Loucy (cell line): ENCODE results near the gene LAMB4.

Experiments
- H2AFZ ChIP-seq: fragments of 200-600 bp; sonication (generic); 2 replicates; pipeline ENCODE4 v1.6.0; 2016; ENCODE audit warnings: antibody characterized with exemption, mild to moderate bottlenecking, low read length, moderate library complexity
- H3F3A ChIP-seq: fragments of 200-600 bp; 2 replicates; pipeline ENCODE4 v1.6.0; 2016; ENCODE audit warnings: antibody characterized with exemption, low read depth, mild to moderate bottlenecking
- H3K27me3 ChIP-seq: fragments of 200-600 bp; sonication (generic); 2 replicates; pipeline ENCODE4 v1.6.1; 2014; ENCODE audit warnings: low read length, mild to moderate bottlenecking; ENCODE audit not compliant: insufficient read depth, poor library complexity, severe bottlenecking
- H3K36me3 ChIP-seq: fragments of 200-600 bp; sonication (generic); 2 replicates; pipeline ENCODE4 v1.6.1; 2016; ENCODE audit warnings: low read length; ENCODE audit not compliant: insufficient read depth
- H3K4me1 ChIP-seq: fragments of 200-600 bp; sonication (generic); 2 replicates; pipeline ENCODE4 v1.5.1; 2014; ENCODE audit warnings: low read length, mild to moderate bottlenecking; ENCODE audit not compliant: insufficient read depth, poor library complexity, severe bottlenecking
- H3K4me2 ChIP-seq: fragments of 200-600 bp; sonication (generic); 2 replicates; pipeline ENCODE4 v1.6.0; 2014; ENCODE audit warnings: antibody characterized with exemption, low read length, low read depth, mild to moderate bottlenecking; ENCODE audit not compliant: poor library complexity, severe bottlenecking
- H3K4me3 ChIP-seq: fragments of 200-600 bp; sonication (generic); 2 replicates; pipeline ENCODE4 v1.5.1; 2014; ENCODE audit warnings: low read length, mild to moderate bottlenecking, mixed read lengths; ENCODE audit not compliant: poor library complexity, severe bottlenecking
- H3K79me2 ChIP-seq: fragments of 200-600 bp; sonication (generic); 2 replicates; pipeline ENCODE4 v1.6.1; 2014; ENCODE audit warnings: low read length; ENCODE audit not compliant: insufficient read depth
- H3K9ac ChIP-seq: fragments of 200-600 bp; sonication (generic); 2 replicates; pipeline ENCODE4 v1.6.0; 2014; ENCODE audit warnings: mild to moderate bottlenecking, low read depth, low read length, moderate library complexity; ENCODE audit not compliant: poor library complexity, severe bottlenecking
- H3K9me2 ChIP-seq: fragments of 200-600 bp; sonication (generic); replicated peaks from 2 replicates; pipeline ENCODE4 v1.6.1; 2016; ENCODE audit warnings: low read depth, low read length, mixed read lengths
- H3K9me3 ChIP-seq: fragments of 200-600 bp; sonication (generic); 2 replicates; pipeline ENCODE4 v1.6.1; 2014; ENCODE audit warnings: mild to moderate bottlenecking, antibody characterized with exemption, low read length, low read depth; ENCODE audit not compliant: insufficient read depth
- H4K20me1 ChIP-seq: fragments of 200-600 bp; sonication (generic); 2 replicates; pipeline ENCODE4 v1.6.0; 2014; ENCODE audit warnings: antibody characterized with exemption, low read length, mild to moderate bottlenecking; ENCODE audit not compliant: insufficient read depth, poor library complexity, severe bottlenecking
- CTCF ChIP-seq: fragments of 200-600 bp; sonication (generic); conservative IDR thresholded peaks from 2 replicates; pipeline ENCODE4 v1.5.1; 2014; ENCODE audit warnings: mild to moderate bottlenecking, antibody characterized with exemption, low read length
- EZH2phosphoT487 ChIP-seq: fragments of 200-600 bp; IDR thresholded peaks from 2 replicates; pipeline ENCODE4 v1.6.1; 2018; ENCODE audit warnings: antibody characterized with exemption, mild to moderate bottlenecking, moderate library complexity, borderline replicate concordance

The LAMB4 gene

GRCh38 chr7:108000875-108001763 is 129.0 kb downstream of the LAMB4 start:
- H3K4me2 ChIP-seq: no peak overlapping the region
- H2AFZ ChIP-seq: no peak overlapping the region
- H4K20me1 ChIP-seq: no peaks in the 10 kb centered on the region
- H3K79me2 ChIP-seq: no peaks in the 10 kb centered on the region
- H3K9ac ChIP-seq: no peak overlapping the region
- TF ChIP-seq EZH2phosphoT487: no peak
- no peak for TF ChIP-seq CTCF
- no peaks in the 10 kb centered on the region for H3K4me1 ChIP-seq
- H3K9me2 ChIP-seq: no peaks in the 10 kb centered on the region
- no peaks in the 10 kb centered on the region for H3F3A ChIP-seq
- H3K36me3 ChIP-seq: no peaks in the 10 kb centered on the region
- no peaks in the 10 kb centered on the region for H3K27me3 ChIP-seq
- no peaks in the 10 kb centered on the region for H3K9me3 ChIP-seq
- H3K4me3 ChIP-seq: no peak overlapping the region

DNA sequence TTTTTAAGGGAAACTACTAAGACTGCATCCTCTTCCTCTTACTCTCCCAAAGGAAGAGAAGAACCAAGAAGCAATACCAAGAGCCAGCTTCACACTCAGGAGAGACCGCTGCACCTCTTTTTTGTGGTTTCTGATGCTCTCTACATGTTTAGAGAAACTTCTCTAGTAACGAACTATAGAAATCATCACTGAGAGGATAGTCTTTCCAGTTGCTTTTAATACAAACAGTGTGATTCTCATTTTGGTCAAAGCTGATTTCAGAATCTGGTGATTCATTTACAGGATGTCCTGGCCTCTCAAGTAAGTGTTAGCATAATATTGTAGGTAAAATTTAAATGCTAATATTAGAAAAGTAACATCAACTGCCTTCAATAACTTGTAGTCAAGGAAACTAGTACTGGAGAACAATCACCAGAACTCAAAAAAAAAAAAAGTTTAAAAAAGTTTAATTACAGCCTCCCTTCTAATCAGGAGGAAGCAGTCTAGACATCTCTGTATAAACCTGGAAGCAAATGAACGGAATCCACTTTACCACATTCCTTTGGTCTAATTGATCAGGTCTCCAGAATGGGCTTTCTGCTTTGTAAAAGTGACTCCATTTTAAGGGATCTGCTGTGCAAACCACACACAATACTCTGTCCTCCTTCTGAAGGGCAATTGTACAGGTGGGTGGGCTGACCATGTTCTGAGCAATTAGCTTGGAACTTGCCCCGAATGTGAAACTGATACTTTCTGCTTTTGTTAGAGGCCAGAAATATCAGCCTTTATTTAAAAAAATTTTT is 130.2 kb downstream of the LAMB4 start:
- no peaks in the 10 kb centered on the region for H3K79me2 ChIP-seq
- no peaks in the 10 kb centered on the region for H3K36me3 ChIP-seq
- no peaks in the 10 kb centered on the region for H3K9me2 ChIP-seq
- H4K20me1 ChIP-seq: no peaks in the 10 kb centered on the region
- H3K4me3 ChIP-seq: no peak overlapping the region
- H3K9me3 ChIP-seq: no peaks in the 10 kb centered on the region
- H3F3A ChIP-seq: no peaks in the 10 kb centered on the region
- H3K4me1 ChIP-seq: no peaks in the 10 kb centered on the region
- no peak overlapping the region for H2AFZ ChIP-seq
- H3K4me2 ChIP-seq: no peak overlapping the region
- H3K27me3 ChIP-seq: no peaks in the 10 kb centered on the region
- TF ChIP-seq EZH2phosphoT487 (no peak), CTCF (no peak)
- H3K9ac ChIP-seq: no peak overlapping the region

DNA sequence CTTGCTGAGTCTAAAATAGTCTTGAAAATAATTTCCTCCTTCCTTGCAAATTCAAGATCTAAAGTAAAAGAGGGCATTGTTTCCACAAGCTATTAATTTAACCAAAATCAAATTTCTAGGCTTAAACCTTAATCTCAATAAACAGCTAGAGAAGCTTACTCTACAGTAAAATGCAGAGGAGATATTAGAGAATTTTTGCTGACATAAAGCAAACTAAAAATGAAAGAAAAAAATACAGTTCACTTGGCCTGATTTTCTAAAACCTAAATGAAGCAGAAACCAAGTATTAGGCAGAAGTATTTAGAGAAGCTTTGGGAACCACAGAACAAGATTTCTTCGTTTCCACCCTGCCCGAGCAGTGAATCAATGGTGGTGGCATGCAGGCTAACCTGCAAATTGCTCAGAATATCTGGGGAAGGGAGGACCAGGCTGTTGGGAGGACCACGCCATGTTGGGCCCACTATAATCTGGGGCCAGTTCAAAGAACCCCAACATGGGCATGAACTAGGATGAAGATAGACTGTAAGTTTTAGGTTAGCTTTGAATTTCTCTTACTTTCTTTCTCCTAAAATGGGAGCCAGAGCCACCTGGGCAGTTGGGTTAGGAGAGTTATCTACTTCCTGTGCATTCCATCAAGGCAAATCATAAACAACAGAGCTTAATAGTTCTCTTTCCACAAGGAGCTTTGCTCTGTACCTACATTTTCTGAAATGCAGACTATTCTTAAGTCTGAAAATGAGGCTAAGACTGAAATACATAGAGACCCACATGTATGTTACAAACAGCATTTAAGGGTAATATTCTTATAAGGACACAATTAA is 131.3 kb downstream of the LAMB4 start:
- H3K36me3 ChIP-seq: no peaks in the 10 kb centered on the region
- H3K27me3 ChIP-seq: no peaks in the 10 kb centered on the region
- H3K9ac ChIP-seq: no peak overlapping the region
- no peaks in the 10 kb centered on the region for H3F3A ChIP-seq
- no peaks in the 10 kb centered on the region for H3K9me2 ChIP-seq
- no peaks in the 10 kb centered on the region for H3K9me3 ChIP-seq
- TF ChIP-seq CTCF (no peak), EZH2phosphoT487 (no peak)
- H3K4me1 ChIP-seq: no peaks in the 10 kb centered on the region
- H3K79me2 ChIP-seq: no peaks in the 10 kb centered on the region
- no peaks in the 10 kb centered on the region for H4K20me1 ChIP-seq
- no peak overlapping the region for H2AFZ ChIP-seq
- H3K4me2 ChIP-seq: no peak overlapping the region
- H3K4me3 ChIP-seq: no peak overlapping the region
